Measurements from ENCODE around the gene NCAM2.

The NCAM2 gene

GRCh38 chr21:21210552-21210951, 212.3 kb downstream of the NCAM2 start:
- Histone ChIP-seq H3K9me2 (ENCODE audit: low read depth, low read length) (no peaks in the 10 kb centered on the region), H3K4me2 (ENCODE audit: low read length) (no peak overlapping the region), H3K79me2 (ENCODE audit: insufficient read depth, low read length) (no peaks in the 10 kb centered on the region), H3K4me1 (ENCODE audit: insufficient read depth, low read length, severe bottlenecking) (no peaks in the 10 kb centered on the region), H3K9ac (ENCODE audit: low read length) (no peak overlapping the region), H3K9me3 (ENCODE audit: low read length) (no peaks in the 10 kb centered on the region), H3K36me3 (ENCODE audit: insufficient read depth, low read length) (no peaks in the 10 kb centered on the region), H2AFZ (ENCODE audit: low read length) (no peak overlapping the region), H4K20me1 (ENCODE audit: insufficient read depth, low read length) (no peaks in the 10 kb centered on the region), H3K27ac (ENCODE audit: low read depth, low read length, poor library complexity, severe bottlenecking) (no peak overlapping the region), H3F3A (ENCODE audit: insufficient read depth, low read length) (no peaks in the 10 kb centered on the region), H3K27me3 (ENCODE audit: insufficient read depth, low read length) (no peaks in the 10 kb centered on the region), H3K4me3 (ENCODE audit: low read depth, low read length, poor library complexity, severe bottlenecking) (no peak overlapping the region)
- no peak for TF ChIP-seq CTCF (IDR thresholded peaks at IDR 0.05; ENCODE audit: low read length)

GRCh38 chr21:21213297-21213696, 215.1 kb downstream of the NCAM2 start:
- TF ChIP-seq EZH2 (IDR thresholded peaks at IDR 0.05; ENCODE audit: borderline replicate concordance, low read length), result no peak
- TF ChIP-seq CTCF (IDR thresholded peaks at IDR 0.05; ENCODE audit: low read length), result no peak
- Histone ChIP-seq H3K36me3 (ENCODE audit: insufficient read depth, low read length) (no peaks in the 10 kb centered on the region), H3K4me2 (ENCODE audit: low read length) (no peak overlapping the region), H2AFZ (ENCODE audit: low read length) (no peak overlapping the region), H3F3A (ENCODE audit: insufficient read depth, low read length) (no peaks in the 10 kb centered on the region), H3K4me1 (ENCODE audit: insufficient read depth, low read length, severe bottlenecking) (no peaks in the 10 kb centered on the region), H3K9me3 (ENCODE audit: low read length) (no peaks in the 10 kb centered on the region), H3K27me3 (ENCODE audit: insufficient read depth, low read length) (no peaks in the 10 kb centered on the region), H3K4me3 (ENCODE audit: low read depth, low read length, poor library complexity, severe bottlenecking) (no peak overlapping the region), H3K9me2 (ENCODE audit: low read depth, low read length) (no peaks in the 10 kb centered on the region), H3K27ac (ENCODE audit: low read depth, low read length, poor library complexity, severe bottlenecking) (no peak overlapping the region), H3K79me2 (ENCODE audit: insufficient read depth, low read length) (no peaks in the 10 kb centered on the region), H3K9ac (ENCODE audit: low read length) (no peak overlapping the region), H4K20me1 (ENCODE audit: insufficient read depth, low read length) (no peaks in the 10 kb centered on the region)

- Histone ChIP-seq H4K20me1 (ENCODE audit: insufficient read depth, low read length) (no peaks in the 10 kb centered on the region), H3K27ac (ENCODE audit: low read depth, low read length, poor library complexity, severe bottlenecking) (no peak overlapping the region), H2AFZ (ENCODE audit: low read length) (no peak overlapping the region), H3F3A (ENCODE audit: insufficient read depth, low read length) (no peaks in the 10 kb centered on the region), H3K4me3 (ENCODE audit: low read depth, low read length, poor library complexity, severe bottlenecking) (no peak overlapping the region), H3K79me2 (ENCODE audit: insufficient read depth, low read length) (no peaks in the 10 kb centered on the region), H3K9me3 (ENCODE audit: low read length) (no peaks in the 10 kb centered on the region), H3K4me1 (ENCODE audit: insufficient read depth, low read length, severe bottlenecking) (no peaks in the 10 kb centered on the region), H3K4me2 (ENCODE audit: low read length) (no peak overlapping the region), H3K9ac (ENCODE audit: low read length) (no peak overlapping the region), H3K9me2 (ENCODE audit: low read depth, low read length) (no peaks in the 10 kb centered on the region), H3K27me3 (ENCODE audit: insufficient read depth, low read length) (no peaks in the 10 kb centered on the region), H3K36me3 (ENCODE audit: insufficient read depth, low read length) (no peaks in the 10 kb centered on the region)
- TF ChIP-seq EZH2 (IDR thresholded peaks at IDR 0.05; ENCODE audit: borderline replicate concordance, low read length) (no peak), CTCF (IDR thresholded peaks at IDR 0.05; ENCODE audit: low read length) (no peak)
Measured at GRCh38 chr21:21216047-21216446, 217.8 kb downstream of the NCAM2 start.

Measured in OCI-LY1 (cell line).